K562 (cell line): ENCODE measurements around the gene STXBP4. TPM values are rescaled to one million over a fixed set of nuclear protein-coding genes. Genes with fewer than 3 reads are reported as not detected.

Experiments used
- ARNT ChIP-seq, 2 experiments: fragments of 450-650 bp; IDR thresholded peaks; 2 replicates each; pipeline ENCODE4 v1.6.1; 2016; ENCODE audit warnings: mild to moderate bottlenecking in 1 of 2
- BACH1 ChIP-seq: fragments of 200-800 bp; sonication (Bioruptor generic); IDR thresholded peaks from 2 replicates; pipeline ENCODE4 v1.6.1; 2016; ENCODE audit warnings: missing genetic modification characterization, missing compliant biosample characterization
- CCNT2 ChIP-seq: IDR thresholded peaks from 2 replicates; pipeline ENCODE4 v1.6.1; 2011; ENCODE audit warnings: borderline replicate concordance, low read depth, mild to moderate bottlenecking, moderate library complexity, mixed read lengths, low read length; ENCODE audit not compliant: insufficient read length; ENCODE audit errors: extremely low read depth
- E2F6 ChIP-seq, 2 experiments: IDR thresholded peaks; 2 replicates each; pipeline ENCODE4 v1.6.1; 2011; ENCODE audit warnings: borderline replicate concordance in 1 of 2, control low read depth in 1 of 2, low read depth in 1 of 2, low read length in 1 of 2, mild to moderate bottlenecking in 1 of 2, mixed read lengths in 1 of 2, moderate library complexity in 1 of 2; ENCODE audit not compliant: insufficient read depth in 1 of 2, insufficient read length in 1 of 2, poor library complexity in 1 of 2, severe bottlenecking in 1 of 2; ENCODE audit errors: extremely low read depth in 1 of 2
- ILK ChIP-seq: fragments of 450-650 bp; IDR thresholded peaks from 2 replicates; pipeline ENCODE4 v1.6.1; 2016; ENCODE audit warnings: missing genetic modification characterization, low read depth, mild to moderate bottlenecking, missing compliant biosample characterization, moderate library complexity, borderline replicate concordance
- MCM2 ChIP-seq: fragments of 450-650 bp; IDR thresholded peaks from 2 replicates; pipeline ENCODE4 v1.6.1; 2017; ENCODE audit warnings: low read depth, mild to moderate bottlenecking
- PHF20 ChIP-seq: fragments of 450-650 bp; IDR thresholded peaks from 2 replicates; pipeline ENCODE4 v1.6.1; 2018; ENCODE audit not compliant: partially characterized antibody
- RCOR1 ChIP-seq, 2 experiments: IDR thresholded peaks; 2 replicates each; pipeline ENCODE4 v1.6.1; 2012; ENCODE audit warnings: low read depth in 2 of 2, low read length in 2 of 2, borderline replicate concordance in 1 of 2, improper control_type of control experiment in 1 of 2
- SIN3B ChIP-seq: fragments of 450-650 bp; IDR thresholded peaks from 2 replicates; pipeline ENCODE4 v1.6.1; 2017; ENCODE audit warnings: low read depth, mild to moderate bottlenecking, moderate library complexity
- SMARCA4 ChIP-seq: fragments of 450-650 bp; IDR thresholded peaks from 2 replicates; pipeline ENCODE4 v1.6.1; 2016
- SNAPC5 ChIP-seq: fragments of 250-450 bp; sonication (Bioruptor Pico); IDR thresholded peaks from 2 replicates; pipeline ENCODE4 v1.8.0; 2021; ENCODE audit warnings: moderate library complexity, mild to moderate bottlenecking, inconsistent platforms
- U2AF2 ChIP-seq: fragments of 200-400 bp; formaldehyde crosslinking; optimal IDR thresholded peaks from 2 replicates; pipeline ENCODE3; 2017; ENCODE audit warnings: low read depth, mild to moderate bottlenecking, low read length
- XRCC3 ChIP-seq: fragments of 450-650 bp; IDR thresholded peaks from 2 replicates; pipeline ENCODE4 v1.6.1; 2017; ENCODE audit warnings: mild to moderate bottlenecking, moderate library complexity
- ZBTB9 ChIP-seq: fragments of 450-650 bp; formaldehyde crosslinking; IDR thresholded peaks from 2 replicates; pipeline ENCODE4 v1.4.0; 2020; ENCODE audit warnings: mild to moderate bottlenecking, moderate library complexity
- ZFP91 ChIP-seq: sonication (generic); formaldehyde crosslinking; IDR thresholded peaks from 2 replicates; pipeline ENCODE4 v1.8.0; 2022; ENCODE audit warnings: mild to moderate bottlenecking, missing genetic modification reagents
- ZKSCAN3 ChIP-seq: fragments of 250-450 bp; sonication (Bioruptor Pico); IDR thresholded peaks from 2 replicates; pipeline ENCODE4 v1.4.0; 2020
- ZNF311 ChIP-seq: fragments of 250-450 bp; sonication (Bioruptor Pico); IDR thresholded peaks from 2 replicates; pipeline ENCODE4 v1.4.0; 2020; ENCODE audit warnings: mild to moderate bottlenecking, moderate library complexity
- ZNF431 ChIP-seq: sonication (generic); formaldehyde crosslinking; IDR thresholded peaks from 2 replicates; pipeline ENCODE4 v1.8.0; 2022; ENCODE audit warnings: mild to moderate bottlenecking, missing genetic modification reagents
- ZNF561 ChIP-seq: fragments of 450-650 bp; formaldehyde crosslinking; conservative IDR thresholded peaks from 2 replicates; pipeline ENCODE4 v1.4.0; 2020; ENCODE audit warnings: mild to moderate bottlenecking, moderate library complexity
- ZNF639 ChIP-seq, 2 experiments: fragments of 200-800 bp in 1 of 2; sonication (Bioruptor generic) in 1 of 2; sonication (generic) in 1 of 2; formaldehyde crosslinking in 1 of 2; IDR thresholded peaks in 1 of 2; conservative IDR thresholded peaks in 1 of 2; 2 replicates each; pipeline versions ENCODE4 v1.5.0 to v1.6.1; 2016 to 2020; ENCODE audit warnings: missing compliant biosample characterization in 1 of 2, missing genetic modification characterization in 1 of 2, missing genetic modification reagents in 1 of 2
- ZNF75A ChIP-seq: fragments of 450-650 bp; formaldehyde crosslinking; IDR thresholded peaks from 2 replicates; pipeline ENCODE4 v1.4.0; 2020; ENCODE audit warnings: mild to moderate bottlenecking
- polyA plus RNA-seq, 8 experiments: library from polyadenylated mRNA; depleted of rRNA in 4 of 8; stranded (reverse) in 5 of 8; unstranded in 3 of 8; fragments of >200 nt; fragmentation: Nextera tagmentation in 2 of 8; fragmentation: Illumina TruSeq in 1 of 8; extraction: Ambion mirVana in 2 of 8; extraction: Trizol in 1 of 8; gene quantifications; 2 replicates each; pipeline versions ENCODE4 v1.2.1 to v1.2.3, GENCODE V29; 2011 to 2014; ENCODE audit warnings: inconsistent platforms in 1 of 8, missing spikeins in 1 of 8
- total RNA-seq, 7 experiments: library from RNA; depleted of rRNA in 6 of 7; stranded (reverse); fragments of >200 nt in 6 of 7; fragmentation: Illumina TruSeq in 2 of 7; extraction: Trizol in 2 of 7; gene quantifications; 2 replicates each; pipeline versions ENCODE4 v1.2.1 to v1.2.3, GENCODE V29; 2011 to 2021; ENCODE audit warnings: low replicate concordance in 1 of 7
- TF ChIP-seq, protein P1 (sequence below): fragments of 250-450 bp; sonication (Bioruptor Pico); IDR thresholded peaks from 2 replicates; pipeline ENCODE4 v1.8.0; 2022; ENCODE audit warnings: moderate library complexity, mild to moderate bottlenecking, inconsistent platforms

STXBP4 gene
- total and polyA plus RNA-seq, 9 of the 15 experiments (the other 6 are each of a cell fraction or from before 2014, with no cell fraction given), result 11.6 to 23.2 (median 18.5) TPM

GRCh38 chr17:54968262-54968987, at the start of gene STXBP4, which contains the start of gene COX11 (continued):
- TF ChIP-seq ZNF431 (CRISPR knock-in tag) (no peak), ZBTB9 (0 out of 2 replicates have a peak, but pooled peaks have one; percentile 59), CCNT2 (no peak), ILK (tag) (no peak), ARNT (IDR thresholded peaks at IDR 0.05) (no peak), RCOR1 (IDR thresholded peaks at IDR 0.05; ENCODE audit: borderline replicate concordance in 1 of 2, low read depth in 2 of 2, low read length in 2 of 2) (no peak), ZNF561 (no peak), ZNF639 (CRISPR knock-in tag; conservative IDR thresholded peaks at IDR 0.05 in 1 of 2, IDR thresholded peaks at IDR 0.05 in 1 of 2) (no peak), ZNF75A (CRISPR knock-in tag) (no peak), BACH1 (tag) (no peak), ZFP91 (no peak), PHF20 (no peak), MCM2 (no peak), E2F6 (IDR thresholded peaks at IDR 0.05; ENCODE audit: borderline replicate concordance in 1 of 2, extremely low read depth in 1 of 2, insufficient read depth in 1 of 2, insufficient read length in 1 of 2, low read depth in 1 of 2, low read length in 1 of 2, poor library complexity in 1 of 2, severe bottlenecking in 1 of 2) (peak in 1 of 2 experiments; percentile 11), U2AF2 (no peak), ZKSCAN3 (CRISPR knock-in tag) (no peak), SNAPC5 (CRISPR knock-in tag) (no peak), SMARCA4 (no peak), XRCC3 (no peak), ZNF311 (CRISPR knock-in tag) (no peak), SIN3B (no peak)
- TF ChIP-seq, protein P1, sequence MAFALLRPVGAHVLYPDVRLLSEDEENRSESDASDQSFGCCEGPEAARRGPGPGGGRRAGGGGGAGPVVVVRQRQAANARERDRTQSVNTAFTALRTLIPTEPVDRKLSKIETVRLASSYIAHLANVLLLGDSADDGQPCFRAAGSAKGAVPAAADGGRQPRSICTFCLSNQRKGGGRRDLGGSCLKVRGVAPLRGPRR, result no peak
